Peyer's patch (tissue), 4 donors: Measurements from ENCODE around the gene CDC20B.

ENCODE experiments used
- CTCF ChIP-seq, 6 experiments: fragments of 450-650 bp in 4 of 6; fragments of 200-600 bp in 2 of 6; sonication (generic) in 1 of 6; IDR thresholded peaks; one replicate each; pipeline ENCODE4 v1.5.1; 2017 to 2019; ENCODE audit warnings: antibody characterized with exemption in 6 of 6, mild to moderate bottlenecking in 3 of 6, moderate library complexity in 1 of 6
- POLR2A ChIP-seq, 2 donors: fragments of 450-650 bp; IDR thresholded peaks; one replicate each; pipeline ENCODE4 v1.5.1; 2017; ENCODE audit warnings: antibody characterized with exemption in 2 of 2, mild to moderate bottlenecking in 2 of 2, moderate library complexity in 2 of 2

DNA sequence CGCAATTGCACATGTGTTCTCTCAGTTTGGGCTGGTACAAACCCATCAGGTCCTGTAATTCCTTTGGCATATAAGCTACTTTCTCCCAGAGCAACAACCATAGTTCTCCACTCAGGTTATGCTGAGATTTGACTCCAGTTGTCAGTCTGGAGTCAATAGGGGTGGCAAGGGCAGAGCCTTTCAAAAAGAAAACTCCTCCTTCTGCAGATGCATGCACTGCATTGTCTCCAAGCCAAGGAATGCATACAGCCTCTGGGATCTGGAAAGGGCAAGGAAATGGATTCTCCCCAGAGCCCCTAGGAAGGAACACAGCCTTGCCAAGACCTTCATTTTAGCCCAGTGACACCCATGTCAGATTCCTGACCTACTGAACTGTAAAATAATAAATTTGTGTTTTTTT lies 101.6 kb downstream of the CDC20B start:
- no peak for TF ChIP-seq POLR2A (IDR thresholded peaks at IDR 0.05)
- no peak for TF ChIP-seq CTCF (IDR thresholded peaks at IDR 0.05)
